Ectodermal cell (in vitro differentiated cells): ENCODE data around the gene CCNJL. TPM values are rescaled to one million over a fixed set of nuclear protein-coding genes. Genes with fewer than 3 reads are reported as not detected.

Source experiments
- H3K27ac ChIP-seq: 2 replicates; pipeline ENCODE4 v1.7.0; 2013; ENCODE audit warnings: mild to moderate bottlenecking, low read depth, low read length; ENCODE audit not compliant: insufficient read depth, poor library complexity, severe bottlenecking
- H3K27me3 ChIP-seq: 2 replicates; pipeline ENCODE4 v1.7.0; 2013; ENCODE audit warnings: mild to moderate bottlenecking, low read length; ENCODE audit not compliant: insufficient read depth, control insufficient read depth, poor library complexity, severe bottlenecking
- H3K36me3 ChIP-seq: one replicate; pipeline ENCODE4 v1.7.0; 2013; ENCODE audit warnings: low read length; ENCODE audit not compliant: control insufficient read depth, insufficient read depth
- H3K4me1 ChIP-seq: one replicate; pipeline ENCODE4 v1.7.0; 2013; ENCODE audit warnings: low read length; ENCODE audit not compliant: control insufficient read depth, insufficient read depth
- H3K4me3 ChIP-seq: 2 replicates; pipeline ENCODE4 v1.7.0; 2013; ENCODE audit warnings: low read depth, low read length, control low read depth; ENCODE audit not compliant: insufficient read depth
- H3K9me3 ChIP-seq: 2 replicates; pipeline ENCODE4 v1.7.0; 2013; ENCODE audit warnings: mild to moderate bottlenecking, low read length, moderate library complexity; ENCODE audit not compliant: control insufficient read depth
- WGBS, 2 experiments: methylation state at CpG; one replicate each; pipeline ENCODE4 v1.1.7; 2013; ENCODE audit warnings: missing lambda C conversion rate in 2 of 2; 5-methylcytosine and 5-hydroxymethylcytosine counted together
- polyA plus RNA-seq, 4 experiments: library from polyadenylated mRNA; stranded (reverse); fragments of 50-300 nt; gene quantifications; one replicate each; pipeline ENCODE4 v1.2.3, GENCODE V29; 2013

Gene CCNJL, protein sequence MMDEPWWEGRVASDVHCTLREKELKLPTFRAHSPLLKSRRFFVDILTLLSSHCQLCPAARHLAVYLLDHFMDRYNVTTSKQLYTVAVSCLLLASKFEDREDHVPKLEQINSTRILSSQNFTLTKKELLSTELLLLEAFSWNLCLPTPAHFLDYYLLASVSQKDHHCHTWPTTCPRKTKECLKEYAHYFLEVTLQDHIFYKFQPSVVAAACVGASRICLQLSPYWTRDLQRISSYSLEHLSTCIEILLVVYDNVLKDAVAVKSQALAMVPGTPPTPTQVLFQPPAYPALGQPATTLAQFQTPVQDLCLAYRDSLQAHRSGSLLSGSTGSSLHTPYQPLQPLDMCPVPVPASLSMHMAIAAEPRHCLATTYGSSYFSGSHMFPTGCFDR
- 26.8 TPM for polyA plus RNA-seq (2013, experiment 1 of 4)
- 31.7 TPM for polyA plus RNA-seq (2013, experiment 2 of 4)
- 20.9 TPM for polyA plus RNA-seq (2013, experiment 3 of 4)
- polyA plus RNA-seq (2013, experiment 4 of 4), result 26.2 TPM

DNA sequence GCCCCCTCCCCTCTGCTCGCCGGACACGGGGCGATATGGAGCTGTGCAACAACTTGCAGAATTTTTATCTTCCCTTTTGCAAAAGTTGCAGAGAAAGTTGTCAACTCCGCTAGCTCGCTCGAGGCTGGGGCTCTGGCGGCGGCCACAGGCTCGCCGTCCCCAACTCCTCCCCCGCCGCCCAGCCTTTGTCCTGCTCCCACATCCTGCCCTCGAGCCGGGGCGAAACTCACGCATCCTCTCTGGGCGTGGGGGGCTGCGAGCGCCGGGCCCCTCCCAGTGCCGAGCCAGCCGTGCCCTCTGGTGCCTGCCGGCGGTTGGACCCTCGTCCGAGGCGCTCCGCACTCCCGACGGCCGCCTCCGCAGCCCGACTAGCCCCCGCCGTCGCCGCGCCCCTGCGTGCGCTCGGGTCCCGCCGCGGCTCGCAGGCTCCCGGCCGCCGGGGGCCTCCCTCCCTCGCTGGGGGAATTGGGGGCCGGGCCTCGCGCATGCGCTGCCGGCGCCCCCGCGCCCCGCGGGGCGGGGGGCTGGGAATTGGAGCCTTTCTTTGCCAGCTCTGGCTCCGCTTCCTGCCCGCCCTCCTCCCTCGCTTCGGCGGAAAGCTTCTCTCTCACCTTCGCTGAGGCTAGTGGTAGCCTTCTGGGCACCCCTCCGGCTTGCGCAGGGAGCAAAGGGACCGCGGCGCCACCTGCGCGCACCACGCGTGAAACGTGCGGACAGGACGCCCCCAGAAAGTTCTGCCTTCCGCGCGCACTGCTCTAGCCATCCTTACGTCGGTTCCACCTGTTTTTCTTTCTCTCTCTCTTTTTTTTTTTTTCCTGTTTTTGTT lies at the start of gene CCNJL:
Gene CCNJL, minus strand, starts transcription at position 431 of the 826 bp plus-strand sequence. CDS start 641 bp downstream, outside the sequence.
- Histone ChIP-seq H3K36me3 (peaks cover 6% of the 10 kb centered on the region), H3K9me3 (no peaks in the 10 kb centered on the region), H3K4me1 (peaks cover 9% of the 10 kb centered on the region), H3K4me3 (peak within 1 kb of the TSS; percentile 62), H3K27me3 (no peaks in the 10 kb centered on the region), H3K27ac (peak within 1 kb of the TSS; percentile 17)
- 0% methylated on average over 84 of the region's 84 CpGs for WGBS, 2 experiments

DNA sequence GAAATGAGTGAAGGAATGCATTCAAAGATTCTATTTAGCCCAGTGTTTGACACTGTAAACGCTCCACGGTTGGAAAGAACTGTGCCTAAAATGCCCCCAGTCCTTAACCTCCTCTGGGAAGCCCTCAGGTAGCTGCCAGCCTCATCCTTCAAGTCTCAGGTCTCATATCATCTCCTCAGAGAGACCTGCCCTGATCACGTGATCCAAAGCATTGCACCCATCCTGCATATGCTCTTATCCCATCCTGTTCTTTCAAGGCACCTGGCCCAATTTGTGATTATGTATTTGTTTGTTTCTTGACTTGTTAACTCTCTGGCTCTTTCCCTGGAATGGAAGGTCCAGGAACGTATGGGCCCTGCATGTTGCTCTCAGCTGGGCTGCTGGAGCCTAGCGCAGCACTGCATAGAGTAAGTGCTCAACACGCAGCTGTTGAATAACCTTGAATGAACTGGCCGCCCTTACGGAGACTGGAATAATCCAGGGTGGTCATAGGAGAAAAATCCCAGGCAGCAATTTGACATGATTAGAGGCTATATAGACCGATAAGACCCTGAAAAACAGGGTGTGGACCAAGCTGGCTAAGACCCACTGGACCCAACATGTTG lies 49.4 kb upstream of the CCNJL start:
- WGBS, 2 experiments, result 94% methylated on average over 9 of the region's 9 CpGs
- Histone ChIP-seq H3K9me3 (no peaks in the 10 kb centered on the region), H3K4me3 (no peak overlapping the region), H3K36me3 (no peaks in the 10 kb centered on the region), H3K4me1 (peaks cover 15% of the 10 kb centered on the region), H3K27me3 (no peaks in the 10 kb centered on the region), H3K27ac (no peak overlapping the region)

DNA sequence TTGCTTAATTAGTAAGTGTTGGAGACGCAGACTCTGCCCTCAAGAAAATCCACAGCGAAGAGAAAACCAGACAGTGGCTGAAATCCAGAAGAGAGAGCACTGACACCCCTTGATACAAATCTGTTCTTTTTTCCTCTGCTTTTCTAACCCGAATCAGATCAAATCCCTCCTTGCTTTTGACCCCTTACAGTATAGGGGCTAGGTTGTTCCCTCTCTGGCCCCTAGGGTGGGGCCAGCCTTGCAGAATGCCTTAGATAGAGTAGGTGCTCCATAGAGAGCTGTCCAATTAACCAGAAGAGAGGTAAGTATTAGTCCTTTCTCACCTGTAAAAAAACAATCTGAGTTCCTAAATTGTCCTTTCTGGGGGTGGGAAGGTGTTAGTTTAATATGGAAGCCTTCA lies 47.9 kb upstream of the CCNJL start:
- Histone ChIP-seq H3K27ac (no peak overlapping the region), H3K36me3 (no peaks in the 10 kb centered on the region), H3K9me3 (no peaks in the 10 kb centered on the region), H3K4me1 (peaks cover 15% of the 10 kb centered on the region), H3K27me3 (no peaks in the 10 kb centered on the region), H3K4me3 (no peak overlapping the region)
- WGBS, 2 experiments, result 84 to 90% methylated on average over 3 of the region's 3 CpGs

DNA sequence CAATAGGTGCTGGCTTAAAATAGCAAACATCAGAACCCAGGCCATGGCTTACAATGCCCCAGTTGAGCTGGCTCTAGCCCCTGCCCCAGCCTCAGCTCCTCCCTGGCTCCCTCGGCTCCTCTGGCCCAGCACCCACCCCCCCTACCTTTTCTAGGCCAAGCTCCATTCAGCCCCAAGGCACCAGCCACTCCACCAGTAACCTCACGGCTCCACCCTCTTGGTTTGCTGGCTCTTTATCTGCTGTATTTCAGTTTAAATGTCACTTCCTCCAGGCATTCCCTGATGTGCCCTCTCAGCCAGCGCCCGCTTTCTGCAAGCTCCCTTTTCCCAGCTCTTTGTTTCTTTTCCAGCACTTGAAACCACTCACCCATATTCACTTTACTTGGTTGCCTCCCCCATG lies 47.5 kb upstream of the CCNJL start:
- Histone ChIP-seq H3K4me1 (peaks cover 15% of the 10 kb centered on the region), H3K36me3 (no peaks in the 10 kb centered on the region), H3K27me3 (no peaks in the 10 kb centered on the region), H3K4me3 (no peak overlapping the region), H3K27ac (no peak overlapping the region), H3K9me3 (no peaks in the 10 kb centered on the region)
- WGBS, 2 experiments, result 71% methylated on average over 4 of the region's 4 CpGs

DNA sequence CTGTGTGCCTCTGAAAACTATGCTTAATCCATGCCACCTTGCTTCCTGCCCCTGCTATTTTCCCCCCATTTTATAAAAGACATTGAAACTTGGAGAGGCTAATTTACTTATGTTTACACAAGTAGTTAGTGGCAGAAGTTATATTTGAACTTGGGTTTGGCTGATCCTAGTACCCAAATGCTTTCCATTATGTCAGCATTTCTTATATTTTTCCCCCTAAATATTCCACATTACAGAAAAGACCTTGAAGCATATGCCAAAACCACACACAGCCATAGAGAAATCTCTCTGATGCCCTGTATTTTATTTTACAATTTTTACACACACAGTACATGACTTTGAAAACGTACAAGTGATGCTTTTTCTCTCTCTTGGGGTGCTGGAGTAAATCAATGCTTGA lies 46.9 kb upstream of the CCNJL start:
- H3K9me3 ChIP-seq, result no peaks in the 10 kb centered on the region
- no peak overlapping the region for H3K27ac ChIP-seq
- no peak overlapping the region for H3K4me3 ChIP-seq
- peaks cover 15% of the 10 kb centered on the region for H3K4me1 ChIP-seq
- no peaks in the 10 kb centered on the region for H3K27me3 ChIP-seq
- 54 to 61% methylated on average over 1 of the region's 1 CpG for WGBS, 2 experiments
- no peaks in the 10 kb centered on the region for H3K36me3 ChIP-seq

DNA sequence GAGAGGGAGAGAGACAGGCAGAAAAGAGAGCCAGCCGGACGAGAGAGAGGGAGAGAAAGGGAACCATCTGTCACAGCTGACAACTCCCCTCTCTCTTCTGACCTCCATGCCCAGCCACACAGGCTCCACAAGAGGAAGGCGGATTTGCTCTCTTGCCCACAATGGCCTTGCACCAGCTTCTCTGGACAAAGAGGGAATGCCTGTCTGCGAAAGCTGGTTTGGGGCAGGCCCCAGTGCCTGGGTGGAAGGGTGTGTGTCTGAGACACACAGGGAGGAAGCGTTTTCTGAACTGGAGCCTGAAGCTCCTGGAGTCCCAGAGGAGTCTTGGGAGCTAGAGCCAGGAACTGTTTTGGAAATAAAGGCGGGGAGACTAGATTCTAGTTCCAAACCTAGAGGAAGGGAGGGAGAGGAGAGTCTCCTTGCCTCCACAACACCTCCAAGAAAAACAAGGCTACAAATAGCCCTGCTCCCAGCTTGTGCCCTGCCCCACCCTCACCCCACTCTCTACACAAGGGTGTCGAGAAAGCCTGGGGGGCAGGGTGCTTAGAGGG lies 45.6 kb upstream of the CCNJL start:
- Histone ChIP-seq H3K4me3 (no peak overlapping the region), H3K9me3 (no peaks in the 10 kb centered on the region), H3K4me1 (peaks cover 8% of the 10 kb centered on the region), H3K36me3 (no peaks in the 10 kb centered on the region), H3K27me3 (no peaks in the 10 kb centered on the region), H3K27ac (no peak overlapping the region)
- 84 to 87% methylated on average over 7 of the region's 7 CpGs for WGBS, 2 experiments

DNA sequence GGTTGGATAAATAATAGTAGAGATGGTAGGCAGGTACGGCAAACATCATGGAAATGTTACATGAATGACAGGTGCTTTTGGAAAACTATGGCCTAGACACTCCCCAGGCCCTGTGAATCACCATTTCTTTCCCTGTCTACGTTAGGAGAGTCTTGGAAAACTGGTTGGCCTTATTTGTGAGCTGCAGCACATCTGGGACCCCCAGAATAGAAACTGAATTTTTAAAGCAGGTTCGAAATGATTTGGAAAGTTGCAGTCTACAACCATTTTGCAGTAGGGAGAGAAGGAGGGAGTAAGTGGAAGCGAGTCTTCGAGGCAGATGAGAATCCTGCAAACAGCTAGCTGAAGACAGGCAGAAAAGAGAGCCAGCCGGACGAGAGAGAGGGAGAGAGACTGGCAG lies 45.0 kb upstream of the CCNJL start:
- Histone ChIP-seq H3K36me3 (no peaks in the 10 kb centered on the region), H3K4me3 (no peak overlapping the region), H3K4me1 (peaks cover 6% of the 10 kb centered on the region), H3K9me3 (no peaks in the 10 kb centered on the region), H3K27ac (no peak overlapping the region), H3K27me3 (no peaks in the 10 kb centered on the region)
- WGBS, 2 experiments, result 89 to 93% methylated on average over 7 of the region's 7 CpGs

DNA sequence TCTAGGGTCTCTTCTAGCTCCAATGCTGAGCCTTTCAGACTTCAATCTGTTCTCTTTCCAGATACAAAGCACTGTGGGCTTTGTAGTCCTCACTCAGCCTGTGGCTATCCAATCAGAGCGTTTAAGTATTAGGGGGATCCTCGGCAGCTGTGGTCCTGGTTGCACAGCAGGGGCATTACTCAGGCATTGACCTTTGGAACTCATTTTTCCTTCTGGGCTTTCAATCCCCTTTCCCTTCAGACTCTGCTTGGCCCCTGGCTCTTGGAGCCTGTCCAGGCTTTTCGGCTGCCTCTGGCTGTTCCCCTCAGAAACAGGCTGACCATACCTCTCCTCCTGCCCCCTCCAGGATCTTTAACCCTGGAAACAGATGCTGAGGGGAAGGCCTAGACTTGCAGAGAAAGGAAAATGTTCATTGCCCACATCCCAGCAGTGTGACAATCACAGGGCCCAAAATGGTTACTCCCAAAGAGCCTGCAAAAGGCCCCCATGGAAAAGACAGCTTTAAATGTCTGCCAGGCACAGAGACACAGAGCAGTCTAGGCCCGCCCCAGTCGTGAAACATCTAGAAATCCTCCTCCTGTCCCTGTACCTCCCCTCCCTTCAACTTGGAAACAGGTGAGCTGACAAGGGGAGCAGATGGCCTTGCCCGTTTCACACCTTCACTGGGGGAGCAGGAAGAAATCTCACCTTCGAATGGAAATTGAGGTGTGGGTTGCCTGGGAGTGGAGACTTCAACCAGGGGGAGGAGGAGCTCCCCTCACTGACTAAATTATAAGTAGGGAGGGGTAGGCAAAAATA lies 44.4 kb upstream of the CCNJL start:
- Histone ChIP-seq H3K27ac (no peak overlapping the region), H3K4me1 (peaks cover 6% of the 10 kb centered on the region), H3K27me3 (no peaks in the 10 kb centered on the region), H3K36me3 (no peaks in the 10 kb centered on the region), H3K4me3 (no peak overlapping the region), H3K9me3 (no peaks in the 10 kb centered on the region)
- 81 to 84% methylated on average over 7 of the region's 7 CpGs for WGBS, 2 experiments

DNA sequence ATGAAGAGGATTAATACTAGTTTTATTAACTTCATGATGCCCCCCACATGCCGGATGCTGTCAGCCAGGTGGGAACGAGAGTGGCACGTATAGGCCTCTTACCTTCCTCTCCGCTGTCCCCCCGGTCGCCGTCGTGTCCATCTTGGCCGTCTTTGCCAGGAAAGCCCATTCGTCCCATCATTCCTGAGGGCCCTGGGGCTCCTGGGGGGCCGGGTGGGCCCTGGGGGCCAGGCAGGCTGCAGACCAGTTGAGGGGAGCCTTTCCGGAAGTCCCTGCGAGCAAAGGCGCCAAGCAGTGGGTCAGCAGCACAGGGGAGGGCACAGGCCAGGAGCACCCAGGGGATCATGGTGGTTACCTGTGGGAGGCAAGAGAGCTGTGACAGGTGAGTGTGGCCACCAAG lies 42.3 kb upstream of the CCNJL start:
- WGBS, 2 experiments, result 95% methylated on average over 14 of the region's 14 CpGs
- peaks cover 6% of the 10 kb centered on the region for H3K4me1 ChIP-seq
- H3K9me3 ChIP-seq, result no peaks in the 10 kb centered on the region
- H3K27me3 ChIP-seq, result no peaks in the 10 kb centered on the region
- H3K36me3 ChIP-seq, result no peaks in the 10 kb centered on the region
- no peak overlapping the region for H3K27ac ChIP-seq
- no peak overlapping the region for H3K4me3 ChIP-seq
